ENCODE data around the gene STX18. TPM values are rescaled to one million over a fixed set of nuclear protein-coding genes. Genes with fewer than 3 reads are reported as not detected.

Gene STX18
- total and polyA plus RNA-seq, 2 donors (not counting 3 experiments of a cell fraction or from before 2014, with no cell fraction given) = 30.7 to 31.2 TPM

- DNase-seq (ENCODE audit: low read depth, low spot score) (no peak), FAIRE-seq (no peak)
- no peaks in the 10 kb centered on the region for H3K9me1 ChIP-seq (replicated peaks; ENCODE audit: control insufficient read depth, extremely low read depth, insufficient read depth, low read length)
- CTCF ChIA-PET = no interaction called here
- BruUV-seq (replicated peaks) = no TSS peak
- no peaks in the 10 kb centered on the region for H3K4me1 ChIP-seq (ENCODE audit: control insufficient read depth, extremely low read depth, insufficient read depth, low read length)
- intact Hi-C loops (cut with micrococcal nuclease) (no loop called here), dilution Hi-C loops (cut with MboI; ENCODE audit: extremely low pct_ligation_motif_present, low sequenced_read_pairs) (no loop called here)
- POLR2A ChIA-PET = no interaction called here
- TF ChIP-seq MAX (IDR thresholded peaks at IDR 0.05; ENCODE audit: insufficient read depth, insufficient read length) (no peak), MYC (IDR thresholded peaks at IDR 0.05; ENCODE audit: low read depth, low read length) (no peak), FOS (IDR thresholded peaks at IDR 0.05; ENCODE audit: borderline replicate concordance, insufficient read depth, low read length) (no peak), POLR2A (IDR thresholded peaks at IDR 0.05; ENCODE audit: low read depth, low read length) (no peak), GATA2 (IDR thresholded peaks at IDR 0.05; ENCODE audit: insufficient read depth, insufficient read length, low read depth, low read length) (no peak), POLR2AphosphoS5 (IDR thresholded peaks at IDR 0.05; ENCODE audit: insufficient read depth, low read depth, low read length) (no peak), EZH2 (IDR thresholded peaks at IDR 0.05; ENCODE audit: borderline replicate concordance, low read depth, low read length, severe bottlenecking) (no peak), CTCF (IDR thresholded peaks at IDR 0.05; ENCODE audit: extremely low read depth in 1 of 2, insufficient read depth in 1 of 2, low read depth in 1 of 2, low read length in 2 of 2) (no peak), JUN (IDR thresholded peaks at IDR 0.05; ENCODE audit: borderline replicate concordance, insufficient read depth, insufficient read length, low read depth) (no peak)
- H3K27ac ChIP-seq (ENCODE audit: insufficient read depth, low read depth, low read length) = no peak overlapping the region
- peaks cover 2 to 13% of the 10 kb centered on the region in 2 experiments for H3K36me3 ChIP-seq (ENCODE audit: control insufficient read depth in 2 of 2, extremely low read depth in 1 of 2, insufficient read depth in 2 of 2, low read length in 2 of 2)
- H4K20me1 ChIP-seq (replicated peaks; ENCODE audit: control insufficient read depth, extremely low read depth, insufficient read depth, low read length) = no peaks in the 10 kb centered on the region
- H3K4me2 ChIP-seq (ENCODE audit: insufficient read depth, low read length) = no peak overlapping the region
- no peaks in the 10 kb centered on the region for H3K79me2 ChIP-seq (ENCODE audit: control insufficient read depth, insufficient read depth, low read length)
- H3K9me3 ChIP-seq (replicated peaks; ENCODE audit: control insufficient read depth, insufficient read depth, low read length) = no peaks in the 10 kb centered on the region
- H3K4me3 ChIP-seq (replicated peaks in 1 of 3; ENCODE audit: insufficient read depth in 1 of 3, low read depth in 1 of 3, low read length in 3 of 3) = no peak overlapping the region
- no peak overlapping the region for H2AFZ ChIP-seq (ENCODE audit: low read depth, low read length)
- no peaks in the 10 kb centered on the region for H3K27me3 ChIP-seq (ENCODE audit: control insufficient read depth in 2 of 2, insufficient read depth in 2 of 2, low read length in 2 of 2)
- H3K9ac ChIP-seq (replicated peaks; ENCODE audit: extremely low read depth, insufficient read depth, low read length) = no peak overlapping the region
These were observed 124.9 kb downstream of the STX18 start for GRCh38 chr4:4416981-4417380.
